ACC112 (cell line): Measurements from ENCODE around the gene SFRP2.
A peak's percentile ranks its signal among the peaks of the same experiment; 100 is the strongest.

Experiments used
- H2AFZ ChIP-seq: fragments of 200-600 bp; sonication (generic); one replicate; pipeline ENCODE4 v1.6.0; 2017; ENCODE audit warnings: antibody characterized with exemption, low read length; ENCODE audit not compliant: unreplicated experiment
- H3K27ac ChIP-seq: fragments of 200-600 bp; sonication (generic); 2 replicates; pipeline ENCODE4 v1.5.1; 2014; ENCODE audit warnings: low read depth, mild to moderate bottlenecking, antibody characterized with exemption, low read length, moderate library complexity
- H3K27me3 ChIP-seq: fragments of 200-600 bp; sonication (generic); 2 replicates; pipeline ENCODE4 v1.6.1; 2014; ENCODE audit warnings: mild to moderate bottlenecking, antibody characterized with exemption, low read length, moderate library complexity, mixed read lengths; ENCODE audit not compliant: insufficient read depth
- H3K36me3 ChIP-seq: fragments of 200-600 bp; sonication (generic); 2 replicates; pipeline ENCODE4 v1.6.1; 2016; ENCODE audit warnings: mild to moderate bottlenecking, antibody characterized with exemption, low read length, moderate library complexity, mixed read lengths; ENCODE audit not compliant: insufficient read depth
- H3K4me1 ChIP-seq: fragments of 200-600 bp; sonication (generic); one replicate; pipeline ENCODE4 v1.6.1; 2016; ENCODE audit warnings: low read length, mixed read lengths; ENCODE audit not compliant: insufficient read depth, unreplicated experiment, control insufficient read depth
- H3K4me3 ChIP-seq: fragments of 200-600 bp; sonication (generic); 2 replicates; pipeline ENCODE4 v1.5.1; 2014; ENCODE audit warnings: mild to moderate bottlenecking, low read depth, low read length
- H3K79me2 ChIP-seq: fragments of 200-600 bp; sonication (generic); one replicate; pipeline ENCODE4 v1.6.0; 2016; ENCODE audit warnings: low read length; ENCODE audit not compliant: control insufficient read depth, unreplicated experiment, insufficient read depth

SFRP2 gene, protein sequence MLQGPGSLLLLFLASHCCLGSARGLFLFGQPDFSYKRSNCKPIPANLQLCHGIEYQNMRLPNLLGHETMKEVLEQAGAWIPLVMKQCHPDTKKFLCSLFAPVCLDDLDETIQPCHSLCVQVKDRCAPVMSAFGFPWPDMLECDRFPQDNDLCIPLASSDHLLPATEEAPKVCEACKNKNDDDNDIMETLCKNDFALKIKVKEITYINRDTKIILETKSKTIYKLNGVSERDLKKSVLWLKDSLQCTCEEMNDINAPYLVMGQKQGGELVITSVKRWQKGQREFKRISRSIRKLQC

DNA sequence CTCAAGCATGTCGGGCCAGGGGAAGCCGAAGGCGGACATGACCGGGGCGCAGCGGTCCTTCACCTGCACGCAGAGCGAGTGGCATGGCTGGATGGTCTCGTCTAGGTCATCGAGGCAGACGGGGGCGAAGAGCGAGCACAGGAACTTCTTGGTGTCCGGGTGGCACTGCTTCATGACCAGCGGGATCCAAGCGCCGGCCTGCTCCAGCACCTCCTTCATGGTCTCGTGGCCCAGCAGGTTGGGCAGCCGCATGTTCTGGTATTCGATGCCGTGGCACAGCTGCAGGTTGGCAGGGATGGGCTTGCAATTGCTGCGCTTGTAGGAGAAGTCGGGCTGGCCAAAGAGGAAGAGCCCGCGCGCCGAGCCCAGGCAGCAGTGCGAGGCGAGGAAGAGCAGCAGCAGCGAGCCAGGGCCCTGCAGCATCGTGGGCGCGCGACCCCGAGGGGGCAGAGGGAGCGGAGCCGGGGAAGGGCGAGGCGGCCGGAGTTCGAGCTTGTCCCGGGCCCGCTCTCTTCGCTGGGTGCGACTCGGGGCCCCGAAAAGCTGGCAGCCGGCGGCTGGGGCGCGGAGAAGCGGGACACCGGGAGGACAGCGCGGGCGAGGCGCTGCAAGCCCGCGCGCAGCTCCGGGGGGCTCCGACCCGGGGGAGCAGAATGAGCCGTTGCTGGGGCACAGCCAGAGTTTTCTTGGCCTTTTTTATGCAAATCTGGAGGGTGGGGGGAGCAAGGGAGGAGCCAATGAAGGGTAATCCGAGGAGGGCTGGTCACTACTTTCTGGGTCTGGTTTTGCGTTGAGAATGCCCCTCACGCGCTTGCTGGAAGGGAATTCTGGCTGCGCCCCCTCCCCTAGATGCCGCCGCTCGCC, at the start of gene SFRP2:
Gene SFRP2, minus strand, starts transcription at position 671 of the 864 bp plus-strand sequence. Its CDS starts 248 bp downstream, at position 423.
- H3K36me3 ChIP-seq: no peaks in the 10 kb centered on the region
- no peaks in the 10 kb centered on the region for H3K4me1 ChIP-seq
- peak within 1 kb of the TSS; percentile 71 for H3K4me3 ChIP-seq
- no peak within 1 kb of the TSS for H3K27ac ChIP-seq
- peak within 1 kb of the TSS; percentile 23 for H2AFZ ChIP-seq
- H3K79me2 ChIP-seq: no peaks in the 10 kb centered on the region
- H3K27me3 ChIP-seq: peaks cover 55% of the 10 kb centered on the region

DNA sequence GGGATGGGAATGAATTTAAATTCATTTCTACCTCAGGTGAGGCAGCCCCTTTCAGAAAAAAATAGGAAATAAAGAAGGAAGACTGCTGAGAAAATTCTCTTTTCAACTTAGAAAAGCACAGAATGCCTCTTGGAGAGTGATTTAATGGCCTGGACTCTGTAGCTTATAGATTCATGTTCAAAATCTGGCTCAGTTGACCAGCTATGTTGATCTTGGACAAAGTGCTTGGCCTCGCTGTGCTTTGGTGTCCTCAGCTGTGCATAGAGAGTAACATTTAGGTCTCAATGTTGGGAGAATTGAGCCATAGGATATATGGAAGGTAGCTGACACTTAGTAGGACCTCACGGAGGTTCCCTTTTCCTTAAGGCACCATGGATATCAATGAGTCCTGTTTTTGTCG, 49.7 kb upstream of the SFRP2 start:
- H3K27ac ChIP-seq: no peak overlapping the region
- no peak overlapping the region for H3K4me3 ChIP-seq
- no peaks in the 10 kb centered on the region for H3K36me3 ChIP-seq
- H3K27me3 ChIP-seq: peaks cover 26% of the 10 kb centered on the region
- no peaks in the 10 kb centered on the region for H3K4me1 ChIP-seq
- H2AFZ ChIP-seq: no peak overlapping the region
- no peaks in the 10 kb centered on the region for H3K79me2 ChIP-seq

DNA sequence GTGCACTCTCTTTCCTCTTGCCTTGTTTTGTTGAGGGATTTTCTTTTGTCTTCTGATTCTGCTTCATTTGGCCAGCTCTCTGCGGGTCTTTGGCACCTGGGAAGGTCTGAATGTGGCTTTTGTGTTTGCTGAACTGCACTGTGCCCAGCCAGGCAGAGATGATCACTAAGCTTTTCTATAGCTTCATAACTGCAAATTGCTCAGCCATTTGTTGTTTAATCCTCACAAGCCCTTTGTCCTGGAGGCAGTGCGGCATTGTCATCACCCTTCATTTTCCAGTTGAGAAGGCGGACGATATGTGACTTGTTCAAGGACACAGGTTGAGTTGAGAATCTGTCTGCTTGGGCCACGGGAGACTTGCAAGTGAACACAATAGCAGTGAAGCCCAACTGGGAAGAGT, 46.0 kb upstream of the SFRP2 start:
- no peak overlapping the region for H3K4me3 ChIP-seq
- no peaks in the 10 kb centered on the region for H3K79me2 ChIP-seq
- no peaks in the 10 kb centered on the region for H3K4me1 ChIP-seq
- H3K27ac ChIP-seq: no peak overlapping the region
- no peaks in the 10 kb centered on the region for H3K36me3 ChIP-seq
- peaks cover 32% of the 10 kb centered on the region for H3K27me3 ChIP-seq
- no peak overlapping the region for H2AFZ ChIP-seq

DNA sequence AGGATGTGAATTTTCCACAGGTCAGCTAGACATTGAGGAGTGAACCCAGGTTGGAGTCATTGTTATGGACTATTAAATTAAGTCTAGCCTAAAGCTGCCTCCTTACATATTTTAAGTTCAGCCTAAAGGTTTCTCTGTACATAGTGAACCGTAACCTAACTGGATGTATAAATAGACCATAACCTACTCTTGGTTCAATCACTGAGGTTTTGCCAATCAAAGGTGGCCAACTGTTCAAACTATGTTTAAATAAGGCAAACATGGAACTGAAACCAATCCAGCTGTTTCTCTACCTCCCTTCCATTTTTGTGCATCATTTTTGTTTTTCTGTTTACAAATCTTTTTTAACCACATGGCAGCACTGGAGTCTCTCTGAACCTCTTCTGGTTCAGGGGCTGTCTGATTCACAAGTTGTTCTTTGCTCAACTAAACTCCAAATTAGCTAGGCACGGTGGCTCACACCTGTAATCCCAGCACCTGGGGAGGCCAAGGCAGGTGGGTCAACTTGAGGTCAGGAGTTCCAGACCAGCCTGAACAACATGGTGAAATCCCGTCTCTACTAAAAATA, 43.9 kb upstream of the SFRP2 start:
- peaks cover 32% of the 10 kb centered on the region for H3K27me3 ChIP-seq
- no peak overlapping the region for H3K4me3 ChIP-seq
- no peak overlapping the region for H3K27ac ChIP-seq

DNA sequence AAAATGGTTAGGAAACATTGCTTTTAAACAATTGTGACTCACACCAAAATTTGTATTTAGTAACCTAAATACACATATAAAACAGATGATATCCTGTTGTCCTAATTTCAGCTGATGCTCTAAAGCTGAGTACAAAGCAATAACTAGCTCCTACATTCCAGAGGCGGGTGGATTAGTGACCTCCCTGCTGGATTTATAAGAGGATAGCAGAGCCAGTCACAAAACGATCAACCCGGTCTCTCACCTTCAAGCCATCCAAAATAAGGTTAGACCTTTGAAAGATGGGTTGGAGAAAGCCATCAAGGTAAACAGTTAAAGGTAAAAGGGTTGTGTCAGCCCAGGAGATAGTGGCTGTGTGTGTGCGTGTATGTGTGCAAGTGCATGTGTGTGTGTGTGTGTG, 43.2 kb upstream of the SFRP2 start:
- Histone ChIP-seq H3K4me3 (no peak overlapping the region), H3K27ac (no peak overlapping the region), H3K27me3 (peaks cover 32% of the 10 kb centered on the region), H3K36me3 (no peaks in the 10 kb centered on the region), H2AFZ (no peak overlapping the region), H3K4me1 (no peaks in the 10 kb centered on the region), H3K79me2 (no peaks in the 10 kb centered on the region)

More for the DNA sequence above, 43.9 kb upstream of the SFRP2 start:
- H3K79me2 ChIP-seq: no peaks in the 10 kb centered on the region
- no peak overlapping the region for H2AFZ ChIP-seq
- H3K4me1 ChIP-seq: no peaks in the 10 kb centered on the region
- H3K36me3 ChIP-seq: no peaks in the 10 kb centered on the region

DNA sequence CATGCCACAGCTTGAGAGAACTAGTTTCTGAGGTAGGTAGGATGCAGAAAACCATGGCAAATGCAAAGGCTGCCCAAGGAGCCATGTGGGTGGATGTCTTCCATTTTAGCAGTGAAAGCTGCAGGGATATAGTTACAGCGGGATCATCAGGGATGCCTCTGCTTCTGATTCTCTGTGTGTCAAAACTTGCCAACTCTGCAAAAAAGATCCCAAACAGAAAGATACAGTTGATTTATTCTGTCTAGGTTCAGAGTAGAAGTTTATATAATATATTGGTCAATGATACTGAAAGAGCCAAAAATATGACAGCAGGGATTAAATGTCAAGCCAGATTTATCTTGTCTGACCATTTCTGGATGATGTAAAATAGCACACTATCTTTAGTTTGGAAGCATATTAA, 42.4 kb upstream of the SFRP2 start:
- H3K79me2 ChIP-seq: no peaks in the 10 kb centered on the region
- H3K4me1 ChIP-seq: no peaks in the 10 kb centered on the region
- no peak overlapping the region for H3K27ac ChIP-seq
- no peak overlapping the region for H3K4me3 ChIP-seq
- no peaks in the 10 kb centered on the region for H3K36me3 ChIP-seq
- H2AFZ ChIP-seq: no peak overlapping the region
- H3K27me3 ChIP-seq: peaks cover 28% of the 10 kb centered on the region

DNA sequence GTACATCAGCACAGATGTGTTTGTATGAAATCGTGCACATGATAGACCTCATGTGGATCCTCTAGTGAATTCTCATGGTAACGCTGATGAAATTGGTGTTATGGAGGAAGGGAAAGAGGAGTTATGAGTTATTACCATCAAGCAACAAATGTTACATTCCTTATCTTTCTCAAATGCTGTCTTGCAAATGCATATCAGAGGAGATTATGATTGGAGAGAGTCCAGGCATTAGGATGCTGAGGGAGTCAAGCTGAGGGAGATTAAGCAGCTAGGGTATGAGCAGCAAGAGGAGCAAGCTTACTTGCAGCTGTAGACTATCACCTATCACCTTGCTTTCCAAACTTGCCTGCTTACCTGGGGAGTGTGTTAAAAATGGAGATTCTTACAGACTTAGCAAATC, 36.8 kb upstream of the SFRP2 start:
- Histone ChIP-seq H3K36me3 (no peaks in the 10 kb centered on the region), H3K79me2 (no peaks in the 10 kb centered on the region), H3K4me3 (no peak overlapping the region), H3K4me1 (peaks cover 3% of the 10 kb centered on the region), H3K27ac (no peak overlapping the region), H2AFZ (no peak overlapping the region), H3K27me3 (no peaks in the 10 kb centered on the region)

DNA sequence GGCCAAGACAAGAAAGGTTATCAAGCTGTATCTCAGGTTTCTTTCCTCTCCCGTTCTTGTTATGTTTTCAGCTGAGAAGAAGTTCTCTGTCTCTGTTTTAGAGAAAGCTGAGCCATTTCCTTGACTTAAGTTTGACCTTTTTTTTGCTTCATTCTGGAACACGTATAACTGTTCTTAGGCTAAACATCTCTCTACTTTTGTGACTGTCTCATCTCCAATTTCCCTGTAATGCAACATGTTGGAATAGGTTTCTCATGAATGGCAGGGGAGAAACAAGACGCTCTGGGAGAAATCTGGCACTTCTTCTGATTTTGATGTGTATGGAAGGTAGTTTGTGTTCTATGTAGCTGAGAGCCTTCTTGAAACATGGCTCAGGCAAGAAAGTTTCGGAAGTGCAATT, 36.2 kb upstream of the SFRP2 start:
- Histone ChIP-seq H3K27me3 (no peaks in the 10 kb centered on the region), H3K36me3 (no peaks in the 10 kb centered on the region), H3K27ac (no peak overlapping the region), H3K79me2 (no peaks in the 10 kb centered on the region), H2AFZ (no peak overlapping the region), H3K4me1 (peaks cover 3% of the 10 kb centered on the region), H3K4me3 (no peak overlapping the region)

DNA sequence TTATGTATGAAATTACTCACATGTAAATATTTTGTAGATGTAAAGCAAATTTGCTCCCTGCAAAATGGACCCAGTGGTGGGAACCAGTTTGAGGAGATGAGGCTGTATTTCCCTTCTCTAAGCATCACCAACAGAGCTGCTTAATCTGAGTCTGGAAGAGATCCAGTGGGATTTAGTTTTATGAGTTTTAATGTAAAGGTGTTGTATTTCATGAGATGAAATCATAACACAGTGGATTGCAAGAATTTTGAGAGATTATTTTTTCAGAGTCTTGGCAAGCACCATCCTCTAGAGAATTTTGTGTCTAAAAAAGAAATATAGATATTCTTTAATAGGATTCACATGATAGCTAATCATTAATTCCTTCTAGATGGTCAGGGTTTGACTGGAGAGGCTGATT, 35.6 kb upstream of the SFRP2 start:
- H3K79me2 ChIP-seq: no peaks in the 10 kb centered on the region
- no peak overlapping the region for H3K4me3 ChIP-seq
- H3K36me3 ChIP-seq: no peaks in the 10 kb centered on the region
- H3K4me1 ChIP-seq: peaks cover 3% of the 10 kb centered on the region
- H2AFZ ChIP-seq: no peak overlapping the region
- no peaks in the 10 kb centered on the region for H3K27me3 ChIP-seq
- no peak overlapping the region for H3K27ac ChIP-seq

DNA sequence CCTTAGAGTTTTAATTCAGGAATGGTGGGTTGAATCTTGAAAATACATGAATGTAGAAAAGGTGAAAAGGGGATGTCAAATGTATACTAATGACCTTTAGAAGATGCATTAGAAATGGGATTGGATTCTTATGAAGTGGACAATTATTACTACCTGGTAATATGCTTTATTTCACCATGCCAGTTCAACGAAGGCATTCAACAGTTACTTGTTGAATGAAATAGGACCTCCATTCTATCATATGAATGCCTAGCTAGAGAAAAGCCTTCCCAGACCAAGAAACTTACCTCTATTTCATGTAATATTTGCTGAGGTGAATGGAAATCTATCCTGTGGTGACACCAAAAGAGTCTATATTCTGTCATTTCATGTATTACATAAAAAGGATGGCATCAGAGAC, 34.6 kb upstream of the SFRP2 start:
- H3K36me3 ChIP-seq: no peaks in the 10 kb centered on the region
- H3K4me3 ChIP-seq: no peak overlapping the region
- H3K27me3 ChIP-seq: no peaks in the 10 kb centered on the region
- no peak overlapping the region for H3K27ac ChIP-seq
- H2AFZ ChIP-seq: no peak overlapping the region
- peaks cover 3% of the 10 kb centered on the region for H3K4me1 ChIP-seq
- H3K79me2 ChIP-seq: no peaks in the 10 kb centered on the region
